ENCODE data around the gene MPPED1.

Gene MPPED1

GRCh38 chr22:43541462-43542407 is 129.9 kb downstream of the MPPED1 start:
- TF ChIP-seq CTCF (IDR thresholded peaks at IDR 0.05; ENCODE audit: insufficient read depth, missing control alignments): no peak
- DNase-seq (ENCODE audit: insufficient read length, low spot score): no peak
- no peak for FAIRE-seq

GRCh38 chr22:43542681-43543521 is 131.1 kb downstream of the MPPED1 start:
- DNase-seq (ENCODE audit: insufficient read length, low spot score) (no peak), FAIRE-seq (no peak)
- TF ChIP-seq CTCF (IDR thresholded peaks at IDR 0.05; ENCODE audit: insufficient read depth, missing control alignments): no peak

GRCh38 chr22:43543522-43544288 is 131.9 kb downstream of the MPPED1 start:
- FAIRE-seq (no peak), DNase-seq (ENCODE audit: insufficient read length, low spot score) (no peak)
- no peak for TF ChIP-seq CTCF (IDR thresholded peaks at IDR 0.05; ENCODE audit: insufficient read depth, missing control alignments)

GRCh38 chr22:43544289-43544673 is 132.5 kb downstream of the MPPED1 start:
- DNase-seq (ENCODE audit: insufficient read length, low spot score) (no peak), FAIRE-seq (no peak)
- TF ChIP-seq CTCF (IDR thresholded peaks at IDR 0.05; ENCODE audit: insufficient read depth, missing control alignments): no peak

GRCh38 chr22:43546186-43546585 is 134.4 kb downstream of the MPPED1 start:
- DNase-seq (ENCODE audit: insufficient read length, low spot score) (no peak), FAIRE-seq (no peak)
- no peak for TF ChIP-seq CTCF (IDR thresholded peaks at IDR 0.05; ENCODE audit: insufficient read depth, missing control alignments)

GRCh38 chr22:43550024-43550620 is 138.3 kb downstream of the MPPED1 start:
- TF ChIP-seq CTCF (IDR thresholded peaks at IDR 0.05; ENCODE audit: insufficient read depth, missing control alignments): no peak
- FAIRE-seq (no peak), DNase-seq (ENCODE audit: insufficient read length, low spot score) (no peak)

All from D721Med (cell line).